H1 (cell line): ENCODE measurements around the gene TBX15. TPM values are rescaled to one million over a fixed set of nuclear protein-coding genes. Genes with fewer than 3 reads are reported as not detected.

Experiments used
- CTCF ChIA-PET: fragments of 300-600 bp; sonication (Branson Sonifier 250); formaldehyde crosslinking; loops from one replicate; lab custom pipeline; 2021; ENCODE audit not compliant: partially characterized antibody; lab: Charles Lee
- POLR2A ChIA-PET: fragments of 300-600 bp; sonication (Branson Sonifier 250); formaldehyde crosslinking; loops from one replicate; lab custom pipeline; 2021; ENCODE audit warnings: inconsistent platforms; ENCODE audit not compliant: partially characterized antibody; lab: Charles Lee
- DNase-seq, 2 experiments: peaks; one replicate each; pipeline versions ENCODE4 v3.0.0 to v3.0.0-alpha.2; 2010 to 2022; ENCODE audit warnings: low spot score in 2 of 2, low read depth in 1 of 2, mixed read lengths in 1 of 2
- FAIRE-seq: peaks from 2 replicates; lab custom pipeline; 2011; peaks lifted over from hg19 to GRCh38; lab: Jason Lieb, UNC
- H2AFZ ChIP-seq: 2 replicates; pipeline ENCODE4 v1.8.1; 2012; ENCODE audit warnings: low read length, inconsistent platforms
- H2AK5ac ChIP-seq: 2 replicates; pipeline ENCODE4 v1.6.1; 2013; ENCODE audit warnings: low read depth, low read length
- H2BK120ac ChIP-seq: replicated peaks from 2 replicates; pipeline ENCODE3; 2013; ENCODE audit warnings: low read depth, low read length, inconsistent platforms
- H2BK12ac ChIP-seq: 2 replicates; pipeline ENCODE4 v1.6.1; 2013; ENCODE audit warnings: low read depth, low read length
- H2BK15ac ChIP-seq: 2 replicates; pipeline ENCODE4 v1.6.1; 2013; ENCODE audit warnings: low read length
- H2BK20ac ChIP-seq: 2 replicates; pipeline ENCODE4 v1.6.1; 2013; ENCODE audit warnings: low read length
- H2BK5ac ChIP-seq: 2 replicates; pipeline ENCODE4 v1.6.1; 2013; ENCODE audit warnings: low read depth, low read length
- H3K14ac ChIP-seq: 2 replicates; pipeline ENCODE4 v1.6.1; 2013; ENCODE audit warnings: inconsistent platforms; ENCODE audit not compliant: insufficient read length
- H3K18ac ChIP-seq: 2 replicates; pipeline ENCODE4 v1.6.1; 2013; ENCODE audit warnings: low read length; ENCODE audit errors: extremely low read depth
- H3K23ac ChIP-seq: 2 replicates; pipeline ENCODE4 v1.6.1; 2013; ENCODE audit warnings: inconsistent platforms; ENCODE audit not compliant: insufficient read length
- H3K23me2 ChIP-seq: 2 replicates; pipeline ENCODE4 v1.6.1; 2013; ENCODE audit warnings: low read depth, low read length
- H3K27ac ChIP-seq: 2 replicates; pipeline ENCODE4 v1.6.1; 2011; ENCODE audit warnings: low read depth, low read length, inconsistent platforms
- H3K27me3 ChIP-seq, 4 experiments: replicated peaks in 1 of 4; 1 replicate in 1 of 4; 2 replicates in 3 of 4; pipeline versions ENCODE4 v1.6.1 to v1.8.1; 2011 to 2013; ENCODE audit warnings: low read length in 3 of 4, mild to moderate bottlenecking in 3 of 4, inconsistent platforms in 2 of 4, mixed read lengths in 2 of 4, moderate library complexity in 1 of 4; ENCODE audit not compliant: control insufficient read depth in 3 of 4, insufficient read depth in 3 of 4; ENCODE audit errors: extremely low read depth in 1 of 4
- H3K36me3 ChIP-seq, 4 experiments: 2 replicates each; pipeline versions ENCODE4 v1.6.1 to v1.8.1; 2011 to 2013; ENCODE audit warnings: mild to moderate bottlenecking in 4 of 4, low read length in 3 of 4, moderate library complexity in 2 of 4, control low read depth in 1 of 4, inconsistent platforms in 1 of 4; ENCODE audit not compliant: insufficient read depth in 4 of 4, control insufficient read depth in 2 of 4
- H3K4ac ChIP-seq: replicated peaks from 2 replicates; pipeline ENCODE3; 2013; ENCODE audit warnings: low read length, low read depth, mixed read lengths, inconsistent platforms; ENCODE audit not compliant: insufficient read length
- H3K4me1 ChIP-seq, 4 experiments: replicated peaks in 1 of 4; 1 replicate in 1 of 4; 2 replicates in 3 of 4; pipeline versions ENCODE4 v1.6.1 to v1.8.1; 2011 to 2013; ENCODE audit warnings: low read length in 3 of 4, inconsistent platforms in 2 of 4, mixed read lengths in 1 of 4; ENCODE audit not compliant: insufficient read depth in 4 of 4, control insufficient read depth in 3 of 4
- H3K4me2 ChIP-seq, 2 experiments: 2 replicates each; pipeline versions ENCODE4 v1.6.1 to v1.8.1; 2011 to 2013; ENCODE audit warnings: low read depth in 2 of 2, low read length in 2 of 2, control low read depth in 1 of 2, inconsistent platforms in 1 of 2, mild to moderate bottlenecking in 1 of 2; ENCODE audit not compliant: insufficient read depth in 1 of 2
- H3K4me3 ChIP-seq, 4 experiments: fragments of 200-600, 300-600 bp in 1 of 4; sonication (generic), shearing (Covaris generic), sonication (Bioruptor Twin) in 1 of 4; 2 replicates each; pipeline versions ENCODE4 v1.5.1 to v1.8.1; 2011 to 2016; ENCODE audit warnings: low read length in 4 of 4, low read depth in 3 of 4, control low read depth in 2 of 4, inconsistent platforms in 2 of 4, mild to moderate bottlenecking in 2 of 4, mixed read lengths in 1 of 4, moderate library complexity in 1 of 4; ENCODE audit not compliant: insufficient read depth in 2 of 4; ENCODE audit errors: extremely low read depth in 1 of 4
- H3K56ac ChIP-seq: replicated peaks from 2 replicates; pipeline ENCODE3; 2013; ENCODE audit warnings: low read depth, mild to moderate bottlenecking, mixed read lengths, low read length, inconsistent platforms; ENCODE audit not compliant: insufficient read length
- H3K79me1 ChIP-seq: 2 replicates; pipeline ENCODE4 v1.6.1; 2013; ENCODE audit warnings: low read depth, low read length, control low read depth
- H3K79me2 ChIP-seq, 2 experiments: 2 replicates each; pipeline versions ENCODE4 v1.6.1 to v1.8.1; 2012 to 2013; ENCODE audit warnings: low read length in 2 of 2, mild to moderate bottlenecking in 2 of 2, inconsistent platforms in 1 of 2; ENCODE audit not compliant: insufficient read depth in 2 of 2, control insufficient read depth in 1 of 2
- H3K9ac ChIP-seq, 4 experiments: replicated peaks in 1 of 4; 1 replicate in 1 of 4; 2 replicates in 3 of 4; pipeline versions ENCODE4 v1.6.1 to v1.8.1; 2011 to 2013; ENCODE audit warnings: low read depth in 3 of 4, low read length in 3 of 4, control low read depth in 2 of 4, mild to moderate bottlenecking in 2 of 4, moderate library complexity in 2 of 4, inconsistent platforms in 1 of 4; ENCODE audit errors: extremely low read depth in 1 of 4
- H3K9me3 ChIP-seq, 2 experiments: 2 replicates each; pipeline versions ENCODE4 v1.6.1 to v1.8.1; 2012 to 2013; ENCODE audit warnings: mild to moderate bottlenecking in 2 of 2, moderate library complexity in 2 of 2, control low read depth in 1 of 2, inconsistent platforms in 1 of 2, low read depth in 1 of 2, low read length in 1 of 2, mixed read lengths in 1 of 2; ENCODE audit not compliant: insufficient read depth in 2 of 2
- H4K20me1 ChIP-seq, 2 experiments: replicated peaks in 1 of 2; 2 replicates each; pipeline versions ENCODE3 to v1.8.1; 2011 to 2013; ENCODE audit warnings: inconsistent platforms in 2 of 2, low read length in 2 of 2, mild to moderate bottlenecking in 1 of 2; ENCODE audit not compliant: insufficient read depth in 2 of 2, control insufficient read depth in 1 of 2
- H4K5ac ChIP-seq: 2 replicates; pipeline ENCODE4 v1.6.1; 2013; ENCODE audit warnings: low read length, low read depth, mixed read lengths, inconsistent platforms; ENCODE audit not compliant: insufficient read length
- H4K8ac ChIP-seq: 2 replicates; pipeline ENCODE4 v1.8.0; 2013; ENCODE audit warnings: mild to moderate bottlenecking, moderate library complexity, low read length, inconsistent platforms; ENCODE audit not compliant: insufficient read depth; ENCODE audit errors: extremely low read depth
- H4K91ac ChIP-seq: replicated peaks from 2 replicates; pipeline ENCODE3; 2013; ENCODE audit warnings: low read length, mixed read lengths, inconsistent platforms; ENCODE audit not compliant: insufficient read length
- BACH1 ChIP-seq: IDR thresholded peaks from 2 replicates; pipeline ENCODE4 v1.6.1; 2012; ENCODE audit warnings: low read length, improper control_type of control experiment
- HDAC6 ChIP-seq: IDR thresholded peaks from one replicate; pipeline ENCODE4 v1.7.1; 2012; ENCODE audit warnings: low read depth, mild to moderate bottlenecking, inconsistent platforms, low read length, moderate library complexity
- NANOG ChIP-seq: IDR thresholded peaks from 2 replicates; pipeline ENCODE4 v1.6.1; 2011; ENCODE audit warnings: low read length, low read depth, mild to moderate bottlenecking, inconsistent platforms; ENCODE audit not compliant: insufficient read depth, poor library complexity, severe bottlenecking
- RXRA ChIP-seq: IDR thresholded peaks from 2 replicates; pipeline ENCODE4 v1.6.1; 2011; ENCODE audit warnings: low read depth, mild to moderate bottlenecking, low read length, moderate library complexity; ENCODE audit not compliant: insufficient read depth
- TAF7 ChIP-seq: optimal IDR thresholded peaks from 2 replicates; pipeline ENCODE3; 2011; ENCODE audit warnings: low read depth, mild to moderate bottlenecking, inconsistent platforms, low read length, moderate library complexity, borderline replicate concordance
- WGBS, 2 experiments: shearing (Covaris generic) in 1 of 2; methylation state at CpG; one replicate each; pipeline versions ENCODE4 v1.1.6 to v1.1.7; 2013 to 2015; ENCODE audit warnings: low lambda C conversion rate in 2 of 2, mixed read lengths in 2 of 2, inconsistent platforms in 1 of 2, low coverage in 1 of 2, missing lambda C conversion rate in 1 of 2; ENCODE audit not compliant: insufficient replicate concordance in 2 of 2, insufficient coverage in 1 of 2, insufficient read length in 1 of 2; ENCODE audit errors: extremely low coverage in 1 of 2, missing lambda C conversion rate in 1 of 2; 5-methylcytosine and 5-hydroxymethylcytosine counted together
- polyA plus RNA-seq, 7 experiments: library from polyadenylated mRNA; depleted of rRNA in 3 of 7; stranded (reverse) in 5 of 7; unstranded in 2 of 7; fragments of >200 nt in 5 of 7; fragments of 200-250 nt in 2 of 7; gene quantifications; 1 replicate in 5 of 7; 2 replicates in 1 of 7; 4 replicates in 1 of 7; pipeline versions ENCODE4 v1.2.1 to v1.2.3, GENCODE V29; 2011 to 2013; ENCODE audit warnings: missing spikeins in 2 of 7, mixed read lengths in 2 of 7
- total RNA-seq: library from RNA; stranded (reverse); fragmentation: NEBNext Ultra II Directional; extraction: Animal tissue kit (Norgen Biotek cat#: 25700); gene quantifications from 2 replicates; pipeline ENCODE4 v1.2.1, GENCODE V29; 2021

TBX15 gene
- total and polyA plus RNA-seq, 2 of the 8 experiments (the other 6 are each of a cell fraction or from before 2014, with no cell fraction given) = 0.14 to 0.24 TPM

- Histone ChIP-seq H3K4me1 (no peaks in the 10 kb centered on the region), H3K79me2 (no peaks in the 10 kb centered on the region), H2BK12ac (no peak overlapping the region), H3K56ac (no peak overlapping the region), H4K20me1 (no peaks in the 10 kb centered on the region), H4K5ac (no peak overlapping the region), H2AK5ac (no peak overlapping the region), H3K23ac (no peak overlapping the region), H3K79me1 (no peaks in the 10 kb centered on the region), H2BK20ac (no peak overlapping the region), H3K36me3 (no peaks in the 10 kb centered on the region), H4K91ac (no peak overlapping the region), H3K4ac (no peak overlapping the region), H2AFZ (no peak overlapping the region), H3K23me2 (no peaks in the 10 kb centered on the region), H3K14ac (no peak overlapping the region), H2BK5ac (no peak overlapping the region), H3K9me3 (no peaks in the 10 kb centered on the region), H3K27ac (no peak overlapping the region), H3K4me2 (no peak overlapping the region), H3K9ac (no peak overlapping the region), H3K18ac (no peak overlapping the region), H3K4me3 (no peak overlapping the region), H4K8ac (no peak overlapping the region), H2BK120ac (no peak overlapping the region), H2BK15ac (no peak overlapping the region), H3K27me3 (no peaks in the 10 kb centered on the region)
- 95% methylated on average over 4 of the region's 4 CpGs; no CpG with 5 or more reads in 1 of the 2 experiments for WGBS, 2 experiments
- CTCF ChIA-PET = interaction anchor here (1.1 kb wide), 1 partner anchor 9 kb away, joined by 3 read pairs; no protein-coding TSS in a partner anchor
- POLR2A ChIA-PET = interaction anchor here (0.6 kb wide), 1 partner anchor 566 kb away, joined by 5 read pairs; no protein-coding TSS in a partner anchor
- no peak for DNase-seq
- FAIRE-seq = no peak
- TF ChIP-seq NANOG = no peak
- no peak for TF ChIP-seq TAF7
- TF ChIP-seq BACH1 = no peak
- no peak for TF ChIP-seq HDAC6
- TF ChIP-seq RXRA = no peak
These were observed 74.3 kb downstream of the TBX15 start for GRCh38 chr1:118913818-118914217.
